Measurements from ENCODE around the gene GLDN. TPM values are rescaled to one million over a fixed set of nuclear protein-coding genes. Genes with fewer than 3 reads are reported as not detected.

The GLDN gene
- total and polyA plus RNA-seq, 2 of the 8 experiments (the other 6 are each of a cell fraction or from before 2014, with no cell fraction given) = 0.24 to 0.50 TPM

GRCh38 chr15:51307811-51308210 lies 33.6 kb upstream of the GLDN start (continued):
- TF ChIP-seq, protein P1, sequence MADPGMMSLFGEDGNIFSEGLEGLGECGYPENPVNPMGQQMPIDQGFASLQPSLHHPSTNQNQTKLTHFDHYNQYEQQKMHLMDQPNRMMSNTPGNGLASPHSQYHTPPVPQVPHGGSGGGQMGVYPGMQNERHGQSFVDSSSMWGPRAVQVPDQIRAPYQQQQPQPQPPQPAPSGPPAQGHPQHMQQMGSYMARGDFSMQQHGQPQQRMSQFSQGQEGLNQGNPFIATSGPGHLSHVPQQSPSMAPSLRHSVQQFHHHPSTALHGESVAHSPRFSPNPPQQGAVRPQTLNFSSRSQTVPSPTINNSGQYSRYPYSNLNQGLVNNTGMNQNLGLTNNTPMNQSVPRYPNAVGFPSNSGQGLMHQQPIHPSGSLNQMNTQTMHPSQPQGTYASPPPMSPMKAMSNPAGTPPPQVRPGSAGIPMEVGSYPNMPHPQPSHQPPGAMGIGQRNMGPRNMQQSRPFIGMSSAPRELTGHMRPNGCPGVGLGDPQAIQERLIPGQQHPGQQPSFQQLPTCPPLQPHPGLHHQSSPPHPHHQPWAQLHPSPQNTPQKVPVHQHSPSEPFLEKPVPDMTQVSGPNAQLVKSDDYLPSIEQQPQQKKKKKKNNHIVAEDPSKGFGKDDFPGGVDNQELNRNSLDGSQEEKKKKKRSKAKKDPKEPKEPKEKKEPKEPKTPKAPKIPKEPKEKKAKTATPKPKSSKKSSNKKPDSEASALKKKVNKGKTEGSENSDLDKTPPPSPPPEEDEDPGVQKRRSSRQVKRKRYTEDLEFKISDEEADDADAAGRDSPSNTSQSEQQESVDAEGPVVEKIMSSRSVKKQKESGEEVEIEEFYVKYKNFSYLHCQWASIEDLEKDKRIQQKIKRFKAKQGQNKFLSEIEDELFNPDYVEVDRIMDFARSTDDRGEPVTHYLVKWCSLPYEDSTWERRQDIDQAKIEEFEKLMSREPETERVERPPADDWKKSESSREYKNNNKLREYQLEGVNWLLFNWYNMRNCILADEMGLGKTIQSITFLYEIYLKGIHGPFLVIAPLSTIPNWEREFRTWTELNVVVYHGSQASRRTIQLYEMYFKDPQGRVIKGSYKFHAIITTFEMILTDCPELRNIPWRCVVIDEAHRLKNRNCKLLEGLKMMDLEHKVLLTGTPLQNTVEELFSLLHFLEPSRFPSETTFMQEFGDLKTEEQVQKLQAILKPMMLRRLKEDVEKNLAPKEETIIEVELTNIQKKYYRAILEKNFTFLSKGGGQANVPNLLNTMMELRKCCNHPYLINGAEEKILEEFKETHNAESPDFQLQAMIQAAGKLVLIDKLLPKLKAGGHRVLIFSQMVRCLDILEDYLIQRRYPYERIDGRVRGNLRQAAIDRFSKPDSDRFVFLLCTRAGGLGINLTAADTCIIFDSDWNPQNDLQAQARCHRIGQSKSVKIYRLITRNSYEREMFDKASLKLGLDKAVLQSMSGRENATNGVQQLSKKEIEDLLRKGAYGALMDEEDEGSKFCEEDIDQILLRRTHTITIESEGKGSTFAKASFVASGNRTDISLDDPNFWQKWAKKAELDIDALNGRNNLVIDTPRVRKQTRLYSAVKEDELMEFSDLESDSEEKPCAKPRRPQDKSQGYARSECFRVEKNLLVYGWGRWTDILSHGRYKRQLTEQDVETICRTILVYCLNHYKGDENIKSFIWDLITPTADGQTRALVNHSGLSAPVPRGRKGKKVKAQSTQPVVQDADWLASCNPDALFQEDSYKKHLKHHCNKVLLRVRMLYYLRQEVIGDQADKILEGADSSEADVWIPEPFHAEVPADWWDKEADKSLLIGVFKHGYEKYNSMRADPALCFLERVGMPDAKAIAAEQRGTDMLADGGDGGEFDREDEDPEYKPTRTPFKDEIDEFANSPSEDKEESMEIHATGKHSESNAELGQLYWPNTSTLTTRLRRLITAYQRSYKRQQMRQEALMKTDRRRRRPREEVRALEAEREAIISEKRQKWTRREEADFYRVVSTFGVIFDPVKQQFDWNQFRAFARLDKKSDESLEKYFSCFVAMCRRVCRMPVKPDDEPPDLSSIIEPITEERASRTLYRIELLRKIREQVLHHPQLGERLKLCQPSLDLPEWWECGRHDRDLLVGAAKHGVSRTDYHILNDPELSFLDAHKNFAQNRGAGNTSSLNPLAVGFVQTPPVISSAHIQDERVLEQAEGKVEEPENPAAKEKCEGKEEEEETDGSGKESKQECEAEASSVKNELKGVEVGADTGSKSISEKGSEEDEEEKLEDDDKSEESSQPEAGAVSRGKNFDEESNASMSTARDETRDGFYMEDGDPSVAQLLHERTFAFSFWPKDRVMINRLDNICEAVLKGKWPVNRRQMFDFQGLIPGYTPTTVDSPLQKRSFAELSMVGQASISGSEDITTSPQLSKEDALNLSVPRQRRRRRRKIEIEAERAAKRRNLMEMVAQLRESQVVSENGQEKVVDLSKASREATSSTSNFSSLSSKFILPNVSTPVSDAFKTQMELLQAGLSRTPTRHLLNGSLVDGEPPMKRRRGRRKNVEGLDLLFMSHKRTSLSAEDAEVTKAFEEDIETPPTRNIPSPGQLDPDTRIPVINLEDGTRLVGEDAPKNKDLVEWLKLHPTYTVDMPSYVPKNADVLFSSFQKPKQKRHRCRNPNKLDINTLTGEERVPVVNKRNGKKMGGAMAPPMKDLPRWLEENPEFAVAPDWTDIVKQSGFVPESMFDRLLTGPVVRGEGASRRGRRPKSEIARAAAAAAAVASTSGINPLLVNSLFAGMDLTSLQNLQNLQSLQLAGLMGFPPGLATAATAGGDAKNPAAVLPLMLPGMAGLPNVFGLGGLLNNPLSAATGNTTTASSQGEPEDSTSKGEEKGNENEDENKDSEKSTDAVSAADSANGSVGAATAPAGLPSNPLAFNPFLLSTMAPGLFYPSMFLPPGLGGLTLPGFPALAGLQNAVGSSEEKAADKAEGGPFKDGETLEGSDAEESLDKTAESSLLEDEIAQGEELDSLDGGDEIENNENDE (IDR thresholded peaks at IDR 0.05; ENCODE audit: insufficient replicate concordance, low read length) = no peak
- no peak for TF ChIP-seq CTCF (IDR thresholded peaks at IDR 0.05; ENCODE audit: control extremely low read depth in 1 of 3, insufficient read depth in 1 of 3, low read depth in 1 of 3, low read length in 3 of 3)
- no peak for TF ChIP-seq EGR1 (IDR thresholded peaks at IDR 0.05; ENCODE audit: borderline replicate concordance, low read depth, low read length)
- no peak for TF ChIP-seq TBP (IDR thresholded peaks at IDR 0.05; ENCODE audit: low read depth, low read length)
- TF ChIP-seq SP1 (IDR thresholded peaks at IDR 0.05; ENCODE audit: low read depth, low read length) = no peak
- TF ChIP-seq SIRT6 (IDR thresholded peaks at IDR 0.05; ENCODE audit: low read length) = no peak
- no peak for TF ChIP-seq MAFK (IDR thresholded peaks at IDR 0.05; ENCODE audit: low read depth, low read length)
- no peak for TF ChIP-seq TAF1 (IDR thresholded peaks at IDR 0.05; ENCODE audit: low read depth, low read length)
- no peak for TF ChIP-seq CHD2 (IDR thresholded peaks at IDR 0.05; ENCODE audit: low read length)
- no peak for TF ChIP-seq JUN (IDR thresholded peaks at IDR 0.05; ENCODE audit: low read depth, low read length)
- no peak for TF ChIP-seq PHF8 (conservative IDR thresholded peaks at IDR 0.05; ENCODE audit: low read depth, low read length)
